ENCODE results near the gene NID1.

NID1 gene

GRCh38 chr1:236033336-236033735, 31.6 kb downstream of the NID1 start:
- no peak for TF ChIP-seq CTCF (IDR thresholded peaks at IDR 0.05)
- Mint-ChIP-seq H3K27ac (peak overlapping the region; percentile 16), H3K4me1 (no peaks in the 10 kb centered on the region), H3K36me3 (ENCODE audit: low read depth) (peaks cover 34% of the 10 kb centered on the region), H3K4me3 (no peak overlapping the region), H3K9me3 (no peaks in the 10 kb centered on the region), H3K27me3 (ENCODE audit: low read depth, poor library complexity) (no peaks in the 10 kb centered on the region)
- no peak for DNase-seq

GRCh38 chr1:236030534-236030933, 34.4 kb downstream of the NID1 start:
- H3K9me3 Mint-ChIP-seq: no peaks in the 10 kb centered on the region
- H3K36me3 Mint-ChIP-seq (ENCODE audit: low read depth): peaks cover 43% of the 10 kb centered on the region
- no peaks in the 10 kb centered on the region for H3K27me3 Mint-ChIP-seq (ENCODE audit: low read depth, poor library complexity)
- no peak overlapping the region for H3K4me3 Mint-ChIP-seq
- H3K4me1 Mint-ChIP-seq: no peaks in the 10 kb centered on the region
- no peak for TF ChIP-seq CTCF (IDR thresholded peaks at IDR 0.05)
- H3K27ac Mint-ChIP-seq: no peak overlapping the region
- DNase-seq: no peak

- no peaks in the 10 kb centered on the region for H3K4me1 Mint-ChIP-seq
- H3K9me3 Mint-ChIP-seq: no peaks in the 10 kb centered on the region
- H3K4me3 Mint-ChIP-seq: no peak overlapping the region
- H3K27ac Mint-ChIP-seq: no peak overlapping the region
- H3K27me3 Mint-ChIP-seq (ENCODE audit: low read depth, poor library complexity): no peaks in the 10 kb centered on the region
- peaks cover 42% of the 10 kb centered on the region for H3K36me3 Mint-ChIP-seq (ENCODE audit: low read depth)
- no peak for DNase-seq
- TF ChIP-seq CTCF (IDR thresholded peaks at IDR 0.05): no peak
Measured at GRCh38 chr1:236029428-236029940, 35.4 kb downstream of the NID1 start.

DNA sequence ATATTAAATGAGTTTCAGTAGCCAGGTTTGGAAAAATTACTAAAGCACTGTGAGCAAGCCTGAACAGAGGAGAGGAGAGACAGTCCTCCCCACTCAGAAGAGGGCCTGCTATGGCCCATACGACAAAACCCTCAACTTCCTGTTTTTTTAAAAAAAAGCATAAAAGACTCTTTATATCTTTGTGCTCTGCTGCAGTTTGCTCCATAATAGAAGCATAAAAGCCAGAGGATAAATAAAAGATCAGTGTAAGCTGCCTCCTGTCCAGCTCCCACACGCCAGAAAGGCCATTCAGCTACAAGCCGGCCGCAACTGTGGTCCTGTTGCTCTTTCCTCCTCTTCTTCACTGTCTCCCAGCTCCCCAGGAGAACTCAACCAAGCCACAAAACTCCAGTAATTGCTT, 37.8 kb downstream of the NID1 start:
- no peak for DNase-seq
- Mint-ChIP-seq H3K9me3 (no peaks in the 10 kb centered on the region), H3K36me3 (ENCODE audit: low read depth) (peaks cover 48% of the 10 kb centered on the region), H3K27ac (peak overlapping the region; percentile 48), H3K4me1 (no peaks in the 10 kb centered on the region), H3K4me3 (no peak overlapping the region), H3K27me3 (ENCODE audit: low read depth, poor library complexity) (no peaks in the 10 kb centered on the region)
- TF ChIP-seq CTCF (IDR thresholded peaks at IDR 0.05): no peak

DNA sequence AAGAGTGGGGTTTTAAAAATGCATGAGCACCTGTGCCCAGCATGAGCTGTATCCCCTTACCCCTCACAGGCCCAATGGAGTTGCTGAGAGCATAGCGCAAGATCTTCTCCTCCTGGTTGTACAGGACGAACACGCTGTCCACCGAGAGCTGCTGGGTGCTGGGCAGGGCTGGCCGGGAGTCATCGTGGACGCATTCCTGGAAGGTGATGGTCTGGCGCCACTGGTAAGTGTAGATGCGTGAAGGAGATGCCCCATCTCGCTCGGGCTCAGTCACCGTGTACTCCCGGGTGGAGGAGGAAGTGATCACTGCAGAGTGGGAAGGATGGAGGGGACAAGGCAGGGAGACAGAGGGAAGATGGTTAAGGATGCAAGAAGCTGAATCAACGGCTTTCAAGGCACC, 39.1 kb downstream of the NID1 start:
- no peak for TF ChIP-seq CTCF (IDR thresholded peaks at IDR 0.05)
- Mint-ChIP-seq H3K4me3 (no peak overlapping the region), H3K27ac (no peak overlapping the region), H3K27me3 (ENCODE audit: low read depth, poor library complexity) (no peaks in the 10 kb centered on the region), H3K36me3 (ENCODE audit: low read depth) (peaks cover 50% of the 10 kb centered on the region), H3K9me3 (no peaks in the 10 kb centered on the region), H3K4me1 (peaks cover 7% of the 10 kb centered on the region)
- DNase-seq: no peak

DNA sequence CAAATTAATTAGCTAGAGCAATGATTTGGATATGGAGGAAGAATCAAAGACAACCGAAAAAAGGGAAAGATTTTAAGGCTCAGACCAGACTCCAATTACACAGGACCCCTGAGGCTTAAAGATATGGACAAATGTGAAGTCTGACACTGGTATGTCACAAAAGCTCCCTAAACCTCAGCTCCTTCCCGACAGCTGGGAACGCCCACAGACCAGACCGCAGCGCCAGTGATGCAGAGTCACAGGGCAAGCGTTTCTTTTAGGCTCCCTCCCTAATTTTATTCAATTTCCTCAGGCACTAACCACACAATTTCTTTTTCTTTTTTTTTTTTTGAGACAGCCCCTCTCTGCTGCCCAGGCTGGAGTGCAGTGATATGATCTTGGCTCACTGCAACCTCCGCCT, 40.2 kb downstream of the NID1 start:
- Mint-ChIP-seq H3K4me1 (peaks cover 15% of the 10 kb centered on the region), H3K4me3 (no peak overlapping the region), H3K36me3 (ENCODE audit: low read depth) (peaks cover 57% of the 10 kb centered on the region), H3K9me3 (no peaks in the 10 kb centered on the region), H3K27ac (no peak overlapping the region), H3K27me3 (ENCODE audit: low read depth, poor library complexity) (no peaks in the 10 kb centered on the region)
- no peak for DNase-seq
- TF ChIP-seq CTCF (IDR thresholded peaks at IDR 0.05): no peak

All from nephron progenitor cell (in vitro differentiated cells).